Endothelial cell of umbilical vein (primary cell): ENCODE measurements around the gene KCNE1.

Experiments used
- CTCF ChIP-seq, 2 donors: IDR thresholded peaks; 1 replicate in 1 of 2; 2 replicates in 1 of 2; pipeline ENCODE4 v1.5.1; 2011; ENCODE audit warnings: low read length in 2 of 2, mild to moderate bottlenecking in 2 of 2, moderate library complexity in 2 of 2, control low read depth in 1 of 2, inconsistent platforms in 1 of 2, low read depth in 1 of 2; ENCODE audit not compliant: insufficient read depth in 1 of 2; ENCODE audit errors: extremely low read depth in 1 of 2
- POLR2A ChIP-seq: IDR thresholded peaks from 2 replicates; pipeline ENCODE4 v1.6.1; 2012; ENCODE audit warnings: low read depth, mild to moderate bottlenecking, control low read depth, low read length

- TF ChIP-seq CTCF (IDR thresholded peaks at IDR 0.05; ENCODE audit: extremely low read depth in 1 of 2, insufficient read depth in 1 of 2, low read depth in 1 of 2, low read length in 2 of 2) (no peak), POLR2A (no peak)
Measured at GRCh38 chr21:34522284-34522683, 10.3 kb upstream of the KCNE1 start.
